ENCODE results near the gene USP44.
"Not testable (repeated sequence)": the region's sequence is repeated elsewhere in the genome, so short reads cannot be mapped to it uniquely, and the experiment has no call there.

Gene USP44

DNA sequence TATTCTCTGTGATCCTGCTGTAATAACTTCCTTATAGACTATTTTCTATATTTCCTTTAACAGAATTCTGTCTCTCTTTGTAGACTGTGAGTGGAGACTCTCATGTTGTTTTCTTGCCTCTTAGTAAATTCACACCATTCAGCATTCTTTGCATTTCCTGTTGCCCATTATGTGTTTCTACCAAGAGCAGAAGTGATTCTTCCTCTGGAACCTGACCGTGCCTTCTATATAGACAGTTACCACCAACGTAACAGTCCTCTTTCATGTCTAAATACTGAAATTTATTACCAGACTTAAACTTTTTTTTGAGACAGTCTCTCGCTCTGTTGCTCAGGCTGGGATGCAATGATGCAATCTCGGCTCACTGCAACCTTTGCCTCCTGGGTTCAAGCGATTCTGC, 46.2 kb downstream of the USP44 start:
- no peak for DNase-seq

- DNase-seq: no peak
Observed at GRCh38 chr12:95504140-95504539, 47.1 kb downstream of the USP44 start.

DNA sequence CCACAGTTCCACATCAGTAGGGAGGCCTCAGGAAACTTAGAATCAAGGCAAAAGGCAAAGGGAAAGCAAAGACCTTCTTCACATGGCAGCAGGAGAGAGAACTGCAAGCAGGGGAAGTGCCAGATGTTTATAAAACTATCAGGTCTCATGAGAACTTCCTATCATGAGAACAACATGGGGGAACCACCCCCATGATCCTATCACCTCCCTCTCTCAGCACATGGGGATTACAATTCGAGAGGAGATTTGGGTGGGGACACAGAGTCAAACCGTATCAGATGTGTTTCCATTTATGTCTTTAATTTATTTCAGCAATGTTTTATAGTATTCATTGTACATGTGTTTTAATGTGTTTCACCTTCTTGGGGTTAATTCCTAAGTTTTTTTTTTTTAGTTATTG, 51.5 kb downstream of the USP44 start:
- no peak for DNase-seq

DNA sequence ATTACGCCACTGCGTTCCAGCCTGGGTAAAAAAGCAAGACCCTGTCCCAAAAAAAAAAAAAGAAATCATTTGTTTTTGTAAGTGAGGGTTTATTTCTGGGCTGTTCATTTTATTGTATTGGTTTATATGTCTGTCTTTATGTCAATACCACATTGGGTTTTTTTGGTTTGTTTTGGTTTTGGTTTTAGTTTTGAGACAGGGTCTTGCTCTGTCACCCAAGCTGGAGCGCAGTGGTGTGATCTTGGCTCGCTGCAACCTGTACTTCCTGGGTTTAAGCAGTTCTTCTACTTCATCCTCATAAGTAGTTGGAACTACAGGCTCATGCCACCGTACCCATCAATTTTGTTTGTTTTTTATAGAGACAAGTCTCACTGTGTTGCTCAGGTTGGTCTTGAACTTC, 52.3 kb downstream of the USP44 start:
- DNase-seq: no peak

DNA sequence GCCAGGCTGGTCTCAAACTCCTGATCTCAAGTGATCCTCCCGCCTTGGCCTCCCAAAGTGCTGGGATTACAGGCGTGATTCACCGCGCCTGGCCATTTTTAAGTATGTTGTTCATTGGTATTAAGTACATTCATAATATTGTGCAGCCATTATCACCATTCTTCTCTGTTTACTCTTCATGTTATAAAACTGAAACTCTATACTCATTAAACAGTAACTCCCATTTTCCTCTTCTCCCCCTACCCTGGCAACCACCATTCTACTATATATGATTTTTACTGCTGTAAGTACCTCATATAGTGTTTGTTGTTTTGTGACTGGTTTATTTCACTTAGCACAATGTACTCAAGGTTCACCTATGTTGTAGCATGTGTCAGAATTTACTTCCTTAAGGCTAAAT, 54.2 kb downstream of the USP44 start:
- DNase-seq: no peak

DNA sequence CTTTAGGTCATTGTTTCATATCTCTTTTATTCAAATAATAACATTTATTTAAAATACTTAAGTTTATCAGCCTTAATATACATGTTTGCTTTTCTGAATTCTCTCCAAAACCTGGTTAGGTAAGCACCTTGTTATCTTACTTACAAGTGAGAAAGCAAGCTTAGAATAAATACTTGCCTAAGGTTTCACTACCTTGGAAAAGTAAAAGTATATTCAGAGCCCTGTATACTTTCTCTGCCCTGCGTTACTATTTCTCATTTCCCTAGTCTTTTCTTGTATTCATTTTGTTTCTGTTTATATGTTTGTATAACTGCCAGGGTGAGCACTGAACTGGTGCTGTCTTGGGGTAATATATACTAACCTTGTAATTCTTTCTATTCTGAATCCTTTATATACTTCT, 55.8 kb downstream of the USP44 start:
- no peak for DNase-seq

GRCh38 chr12:95494888-95495287, 56.4 kb downstream of the USP44 start:
- DNase-seq: no peak

DNA sequence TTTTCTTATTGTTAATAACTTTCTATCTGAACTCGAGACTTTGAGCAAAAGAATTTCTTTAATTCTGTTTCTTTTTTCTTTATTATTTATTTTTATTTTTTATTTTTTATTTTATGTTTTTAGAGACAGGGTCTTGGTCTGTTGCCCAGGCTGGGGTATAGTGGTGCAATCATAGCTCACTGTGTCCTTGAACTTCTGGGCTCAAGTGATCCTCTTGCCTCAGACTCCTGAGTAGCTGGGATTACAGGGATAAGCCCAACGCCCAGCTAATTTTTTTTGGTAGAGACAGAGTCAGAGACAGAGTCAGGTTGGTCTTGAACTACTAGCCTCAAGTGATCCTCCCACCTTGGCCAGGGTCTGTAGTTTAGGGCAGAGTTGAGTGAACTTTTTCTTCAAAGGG, 58.8 kb downstream of the USP44 start:
- no peak for DNase-seq

DNA sequence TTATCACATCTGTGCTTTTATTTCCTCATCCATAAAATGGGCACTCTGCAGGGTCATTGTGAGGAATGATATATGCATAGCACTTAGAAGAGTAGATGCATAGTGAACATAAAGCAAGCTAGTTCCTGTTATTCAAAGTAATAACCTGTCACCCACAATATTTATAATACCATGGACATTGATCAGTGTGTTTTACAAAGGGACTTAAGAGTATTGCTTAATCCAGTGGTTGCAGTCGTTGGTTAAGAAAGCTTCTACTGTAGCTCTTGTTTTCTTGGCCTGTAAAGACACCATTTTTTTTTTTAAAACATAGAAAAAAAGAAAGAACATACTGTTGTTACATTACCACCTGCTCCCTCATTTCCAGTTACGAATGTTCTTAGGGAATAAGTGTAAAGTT, 64.3 kb downstream of the USP44 start:
- no peak for DNase-seq

GRCh38 chr12:95484524-95484923, 66.8 kb downstream of the USP44 start:
- DNase-seq: no peak

- not testable (repeated sequence) for DNase-seq
Observed at GRCh38 chr12:95482564-95482963, 68.7 kb downstream of the USP44 start.

DNA sequence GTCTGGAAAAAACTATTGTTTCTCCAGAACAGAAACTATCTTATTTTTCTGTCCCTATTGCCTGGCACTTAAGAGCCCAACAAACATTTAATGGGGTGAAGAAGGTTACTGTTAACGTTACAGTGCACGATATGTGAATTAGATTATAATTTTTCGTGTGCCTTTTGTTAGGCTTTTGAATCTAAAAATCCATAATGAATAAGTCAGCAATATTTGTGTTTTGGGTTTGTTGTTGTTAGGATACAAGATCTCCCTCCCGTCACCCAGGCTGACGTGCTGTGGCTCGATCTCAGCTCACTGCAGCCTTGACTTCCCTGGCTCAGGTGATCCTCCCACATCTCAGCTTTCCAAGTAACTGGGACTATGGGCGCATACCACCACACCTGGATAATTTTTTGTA, 69.4 kb downstream of the USP44 start:
- DNase-seq: no peak

GRCh38 chr12:95481072-95481471, 70.2 kb downstream of the USP44 start:
- DNase-seq: peak; percentile 23

GRCh38 chr12:95480230-95480629, 71.0 kb downstream of the USP44 start:
- DNase-seq: no peak

DNA sequence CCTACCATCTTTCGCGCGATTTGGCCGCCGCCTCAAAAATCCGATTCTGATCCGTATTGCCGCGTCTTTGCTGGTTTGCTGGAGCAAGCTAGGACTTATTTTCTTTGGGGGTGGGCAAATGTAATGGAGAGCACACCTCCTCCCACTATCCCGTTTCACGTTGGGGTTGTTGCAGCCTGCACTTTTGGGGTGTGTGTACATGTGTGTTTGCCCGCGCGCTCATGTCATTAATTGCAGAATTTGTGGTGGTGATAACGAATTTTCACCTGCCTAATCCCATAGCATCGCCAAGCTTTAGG, 76.7 kb downstream of the USP44 start:
- no peak for DNase-seq

GRCh38 chr12:95473884-95474659, 77.2 kb downstream of the USP44 start, which contains the start of gene METAP2:
Gene METAP2, plus strand, starts transcription at chr12:95474152. Its CDS starts 28 bp downstream, at chr12:95474180.
- peak; percentile 91 for DNase-seq

DNA sequence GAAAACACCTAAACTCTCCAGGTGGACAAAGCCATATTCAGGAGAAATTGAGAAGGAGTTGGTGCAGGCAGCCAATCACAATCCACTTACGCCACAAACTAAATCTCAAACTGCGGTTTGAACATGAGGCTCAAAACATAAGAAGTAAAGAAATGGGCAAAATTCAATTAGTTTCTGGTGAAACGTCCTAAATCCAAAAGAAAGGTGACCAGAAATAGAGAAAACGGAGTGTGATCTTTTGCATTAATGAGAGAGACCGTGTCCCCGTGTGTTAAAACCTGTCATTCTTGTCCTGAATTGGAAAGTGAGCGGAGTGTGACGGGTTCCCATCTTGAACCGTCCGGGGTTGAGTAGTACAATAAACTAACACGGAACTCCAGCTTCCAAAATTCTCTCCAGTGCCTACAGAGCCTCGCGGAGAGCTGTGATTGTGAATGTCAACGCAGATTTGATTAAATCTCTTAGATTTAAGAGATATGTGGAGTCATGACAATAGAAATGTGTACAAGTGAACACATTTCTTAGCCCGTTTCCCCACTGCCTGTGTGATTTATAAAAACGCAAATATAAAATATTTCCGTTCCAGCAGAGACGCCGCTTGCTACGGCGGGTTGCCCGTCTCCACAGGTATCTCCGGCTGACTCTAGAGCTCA, 77.9 kb downstream of the USP44 start:
- peak; percentile 50 for DNase-seq

DNA sequence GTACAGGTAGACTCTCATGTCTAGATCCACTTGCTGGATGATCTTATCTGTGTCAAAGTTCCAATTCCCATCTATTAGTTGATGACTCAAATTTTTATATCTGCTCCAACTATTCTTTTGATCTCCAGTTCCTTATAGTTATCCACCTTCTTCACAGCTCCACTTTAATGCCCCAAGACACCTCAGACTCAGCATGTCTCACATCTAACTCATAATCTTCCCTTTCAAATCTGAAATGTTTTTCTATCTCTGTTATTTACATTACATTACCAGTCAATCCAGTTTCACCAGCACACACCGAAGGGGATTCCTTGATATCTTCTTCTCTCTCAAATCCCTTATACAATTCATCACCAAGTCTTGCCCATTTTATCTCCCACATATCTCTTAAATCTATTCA, 81.0 kb downstream of the USP44 start:
- no peak for DNase-seq
